LNCaP clone FGC (cell line): Measurements from ENCODE around the gene HBZ.
"Not testable (repeated sequence)": the region's sequence is repeated elsewhere in the genome, so short reads cannot be mapped to it uniquely, and the experiment has no call there.

Experiments used
- DNase-seq: peaks from one replicate; pipeline ENCODE4 v3.0.0-alpha.2; 2011; ENCODE audit warnings: low read depth
- H3K4me3 ChIP-seq: 2 replicates; pipeline ENCODE4 v1.5.1; 2011; ENCODE audit warnings: mild to moderate bottlenecking, low read depth, low read length, control low read depth
- CTCF ChIP-seq: IDR thresholded peaks from 2 replicates; pipeline ENCODE4 v1.5.1; 2012; ENCODE audit warnings: mild to moderate bottlenecking; ENCODE audit not compliant: control insufficient read depth, insufficient read depth; ENCODE audit errors: extremely low read depth

HBZ gene

DNA sequence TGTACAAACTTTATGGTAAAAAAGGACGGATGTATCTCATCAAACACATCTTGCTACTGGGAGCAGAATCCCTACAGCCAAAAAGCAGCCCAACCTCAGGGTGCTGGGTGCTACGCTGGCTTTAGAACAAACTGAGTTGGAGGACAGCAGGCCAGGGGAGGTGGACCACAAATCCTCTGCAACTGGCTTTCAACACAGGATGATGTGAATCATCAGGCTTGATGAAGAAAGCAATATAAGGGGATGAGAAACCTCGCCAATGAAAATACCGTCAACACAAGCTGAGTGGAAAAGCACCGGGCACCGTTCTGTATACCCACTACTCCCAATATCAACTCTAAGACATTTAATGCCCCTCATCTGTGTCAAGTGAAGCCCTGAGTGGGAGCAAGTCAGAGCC is 42.1 kb downstream of the HBZ start:
- no peak for TF ChIP-seq CTCF
- no peak overlapping the region for H3K4me3 ChIP-seq
- DNase-seq = no peak

GRCh38 chr16:200388-200787 is 47.9 kb downstream of the HBZ start:
- no peak for TF ChIP-seq CTCF
- no peak overlapping the region for H3K4me3 ChIP-seq
- DNase-seq = no peak

GRCh38 chr16:203246-203645 is 50.8 kb downstream of the HBZ start:
- DNase-seq = no peak
- no peak for TF ChIP-seq CTCF
- H3K4me3 ChIP-seq = no peak overlapping the region

DNA sequence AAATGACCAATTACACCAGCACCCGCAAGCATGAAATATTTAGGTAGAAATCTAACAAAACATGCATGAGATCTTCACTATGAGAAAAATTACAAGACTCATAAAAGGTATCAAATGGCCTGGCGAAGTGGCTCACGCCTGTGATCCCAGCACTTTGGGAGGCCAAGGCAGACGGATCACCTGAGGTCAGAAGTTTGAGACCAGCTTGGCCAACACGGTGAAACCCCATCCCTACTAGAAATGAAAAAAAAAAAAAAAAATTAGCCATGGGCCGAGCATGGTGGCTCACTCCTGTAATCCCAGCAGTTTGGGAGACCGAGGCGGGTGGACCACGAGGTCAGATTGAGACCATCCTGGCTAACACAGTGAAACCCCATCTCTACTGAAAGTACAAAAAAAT is 51.6 kb downstream of the HBZ start:
- not testable (repeated sequence) for DNase-seq, H3K4me3 ChIP-seq
